Liver (tissue), 3 donors: ENCODE measurements around the gene ATAD3A.
"Not testable (repeated sequence)": the region's sequence is repeated elsewhere in the genome, so short reads cannot be mapped to it uniquely, and the experiment has no call there.

Experiments used
- FOXA1 ChIP-seq: IDR thresholded peaks from 2 replicates; pipeline ENCODE4 v1.6.1; 2016; ENCODE audit warnings: antibody characterized with exemption
- HNF4A ChIP-seq, 2 donors: conservative IDR thresholded peaks; 2 replicates each; pipeline ENCODE4 v1.6.1; 2016; ENCODE audit warnings: antibody characterized with exemption in 2 of 2, mild to moderate bottlenecking in 2 of 2
- JUND ChIP-seq, 2 donors: IDR thresholded peaks; 2 replicates each; pipeline ENCODE4 v1.6.1; 2016; ENCODE audit warnings: antibody characterized with exemption in 2 of 2
- NR2F2 ChIP-seq: IDR thresholded peaks from 2 replicates; pipeline ENCODE4 v1.6.1; 2016; ENCODE audit warnings: antibody characterized with exemption
- RXRA ChIP-seq, 2 donors: IDR thresholded peaks; 2 replicates each; pipeline ENCODE4 v1.6.1; 2017 to 2018; ENCODE audit warnings: antibody characterized with exemption in 2 of 2, mild to moderate bottlenecking in 1 of 2
- SP1 ChIP-seq: IDR thresholded peaks from 2 replicates; pipeline ENCODE4 v1.6.1; 2018; ENCODE audit warnings: antibody characterized with exemption, mild to moderate bottlenecking
- TAF1 ChIP-seq: conservative IDR thresholded peaks from 2 replicates; pipeline ENCODE4 v1.6.1; 2016; ENCODE audit warnings: antibody characterized with exemption, mild to moderate bottlenecking
- YY1 ChIP-seq: IDR thresholded peaks from 2 replicates; pipeline ENCODE4 v1.6.1; 2016; ENCODE audit warnings: antibody characterized with exemption, mild to moderate bottlenecking
- TF ChIP-seq, protein P1 (sequence below): fragments of 150-350 bp; IDR thresholded peaks from 2 replicates; pipeline ENCODE4 v1.5.1; 2017; ENCODE audit warnings: improper control_type of control experiment, low read depth, low read length; ENCODE audit not compliant: missing input control
- TF ChIP-seq, protein P2 (sequence below): IDR thresholded peaks from 2 replicates; pipeline ENCODE4 v1.6.1; 2016; ENCODE audit warnings: antibody characterized with exemption, mild to moderate bottlenecking
- TF ChIP-seq, protein P3 (sequence below): IDR thresholded peaks from 2 replicates; pipeline ENCODE4 v1.6.1; 2016; ENCODE audit warnings: antibody characterized with exemption
- TF ChIP-seq, protein P4 (sequence below): IDR thresholded peaks from 2 replicates; pipeline ENCODE4 v1.6.1; 2016; ENCODE audit warnings: antibody characterized with exemption
- TF ChIP-seq, protein P5 (sequence below): IDR thresholded peaks from 2 replicates; pipeline ENCODE4 v1.6.1; 2016; ENCODE audit warnings: antibody characterized with exemption
- donor health status: healthy.
- donor health status: healthy.

DNA sequence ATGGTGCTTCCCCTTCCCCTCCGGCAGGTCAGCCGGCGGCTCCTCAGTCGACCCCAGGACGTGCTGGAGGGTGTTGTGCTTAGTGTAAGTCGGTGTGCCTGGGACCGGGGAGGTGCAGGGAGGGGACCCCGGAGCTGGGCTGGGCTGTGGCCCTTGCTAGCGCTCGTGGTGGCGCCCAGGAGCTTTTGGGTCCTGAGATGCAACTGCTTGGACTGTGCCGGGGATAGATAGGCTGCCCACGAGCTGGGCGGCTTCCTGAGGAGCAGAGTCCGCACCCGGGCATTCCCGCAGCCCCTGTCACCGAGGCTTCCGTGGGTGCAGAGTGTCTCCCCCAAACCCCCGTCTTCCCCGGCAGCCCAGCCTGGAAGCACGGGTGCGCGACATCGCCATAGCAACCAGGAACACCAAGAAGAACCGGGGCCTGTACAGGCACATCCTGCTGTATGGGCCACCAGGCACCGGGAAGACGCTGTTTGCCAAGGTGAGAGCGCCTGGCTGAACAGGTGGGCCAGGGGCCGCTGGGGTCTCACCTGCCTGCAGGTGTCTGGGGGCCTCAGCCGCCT, 26.1 kb upstream of the ATAD3A start:
- TF ChIP-seq, protein P1, sequence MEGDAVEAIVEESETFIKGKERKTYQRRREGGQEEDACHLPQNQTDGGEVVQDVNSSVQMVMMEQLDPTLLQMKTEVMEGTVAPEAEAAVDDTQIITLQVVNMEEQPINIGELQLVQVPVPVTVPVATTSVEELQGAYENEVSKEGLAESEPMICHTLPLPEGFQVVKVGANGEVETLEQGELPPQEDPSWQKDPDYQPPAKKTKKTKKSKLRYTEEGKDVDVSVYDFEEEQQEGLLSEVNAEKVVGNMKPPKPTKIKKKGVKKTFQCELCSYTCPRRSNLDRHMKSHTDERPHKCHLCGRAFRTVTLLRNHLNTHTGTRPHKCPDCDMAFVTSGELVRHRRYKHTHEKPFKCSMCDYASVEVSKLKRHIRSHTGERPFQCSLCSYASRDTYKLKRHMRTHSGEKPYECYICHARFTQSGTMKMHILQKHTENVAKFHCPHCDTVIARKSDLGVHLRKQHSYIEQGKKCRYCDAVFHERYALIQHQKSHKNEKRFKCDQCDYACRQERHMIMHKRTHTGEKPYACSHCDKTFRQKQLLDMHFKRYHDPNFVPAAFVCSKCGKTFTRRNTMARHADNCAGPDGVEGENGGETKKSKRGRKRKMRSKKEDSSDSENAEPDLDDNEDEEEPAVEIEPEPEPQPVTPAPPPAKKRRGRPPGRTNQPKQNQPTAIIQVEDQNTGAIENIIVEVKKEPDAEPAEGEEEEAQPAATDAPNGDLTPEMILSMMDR: not testable (repeated sequence)
- TF ChIP-seq, protein P2, sequence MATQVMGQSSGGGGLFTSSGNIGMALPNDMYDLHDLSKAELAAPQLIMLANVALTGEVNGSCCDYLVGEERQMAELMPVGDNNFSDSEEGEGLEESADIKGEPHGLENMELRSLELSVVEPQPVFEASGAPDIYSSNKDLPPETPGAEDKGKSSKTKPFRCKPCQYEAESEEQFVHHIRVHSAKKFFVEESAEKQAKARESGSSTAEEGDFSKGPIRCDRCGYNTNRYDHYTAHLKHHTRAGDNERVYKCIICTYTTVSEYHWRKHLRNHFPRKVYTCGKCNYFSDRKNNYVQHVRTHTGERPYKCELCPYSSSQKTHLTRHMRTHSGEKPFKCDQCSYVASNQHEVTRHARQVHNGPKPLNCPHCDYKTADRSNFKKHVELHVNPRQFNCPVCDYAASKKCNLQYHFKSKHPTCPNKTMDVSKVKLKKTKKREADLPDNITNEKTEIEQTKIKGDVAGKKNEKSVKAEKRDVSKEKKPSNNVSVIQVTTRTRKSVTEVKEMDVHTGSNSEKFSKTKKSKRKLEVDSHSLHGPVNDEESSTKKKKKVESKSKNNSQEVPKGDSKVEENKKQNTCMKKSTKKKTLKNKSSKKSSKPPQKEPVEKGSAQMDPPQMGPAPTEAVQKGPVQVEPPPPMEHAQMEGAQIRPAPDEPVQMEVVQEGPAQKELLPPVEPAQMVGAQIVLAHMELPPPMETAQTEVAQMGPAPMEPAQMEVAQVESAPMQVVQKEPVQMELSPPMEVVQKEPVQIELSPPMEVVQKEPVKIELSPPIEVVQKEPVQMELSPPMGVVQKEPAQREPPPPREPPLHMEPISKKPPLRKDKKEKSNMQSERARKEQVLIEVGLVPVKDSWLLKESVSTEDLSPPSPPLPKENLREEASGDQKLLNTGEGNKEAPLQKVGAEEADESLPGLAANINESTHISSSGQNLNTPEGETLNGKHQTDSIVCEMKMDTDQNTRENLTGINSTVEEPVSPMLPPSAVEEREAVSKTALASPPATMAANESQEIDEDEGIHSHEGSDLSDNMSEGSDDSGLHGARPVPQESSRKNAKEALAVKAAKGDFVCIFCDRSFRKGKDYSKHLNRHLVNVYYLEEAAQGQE: not testable (repeated sequence)
- not testable (repeated sequence) for TF ChIP-seq NR2F2; YY1; TAF1; SP1; RXRA (IDR thresholded peaks at IDR 0.05); JUND (IDR thresholded peaks at IDR 0.05); HNF4A (conservative IDR thresholded peaks at IDR 0.05); FOXA1
- TF ChIP-seq, protein P3, sequence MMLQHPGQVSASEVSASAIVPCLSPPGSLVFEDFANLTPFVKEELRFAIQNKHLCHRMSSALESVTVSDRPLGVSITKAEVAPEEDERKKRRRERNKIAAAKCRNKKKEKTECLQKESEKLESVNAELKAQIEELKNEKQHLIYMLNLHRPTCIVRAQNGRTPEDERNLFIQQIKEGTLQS: not testable (repeated sequence)
- TF ChIP-seq, protein P4, sequence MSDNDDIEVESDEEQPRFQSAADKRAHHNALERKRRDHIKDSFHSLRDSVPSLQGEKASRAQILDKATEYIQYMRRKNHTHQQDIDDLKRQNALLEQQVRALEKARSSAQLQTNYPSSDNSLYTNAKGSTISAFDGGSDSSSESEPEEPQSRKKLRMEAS: not testable (repeated sequence)
- TF ChIP-seq, protein P5, sequence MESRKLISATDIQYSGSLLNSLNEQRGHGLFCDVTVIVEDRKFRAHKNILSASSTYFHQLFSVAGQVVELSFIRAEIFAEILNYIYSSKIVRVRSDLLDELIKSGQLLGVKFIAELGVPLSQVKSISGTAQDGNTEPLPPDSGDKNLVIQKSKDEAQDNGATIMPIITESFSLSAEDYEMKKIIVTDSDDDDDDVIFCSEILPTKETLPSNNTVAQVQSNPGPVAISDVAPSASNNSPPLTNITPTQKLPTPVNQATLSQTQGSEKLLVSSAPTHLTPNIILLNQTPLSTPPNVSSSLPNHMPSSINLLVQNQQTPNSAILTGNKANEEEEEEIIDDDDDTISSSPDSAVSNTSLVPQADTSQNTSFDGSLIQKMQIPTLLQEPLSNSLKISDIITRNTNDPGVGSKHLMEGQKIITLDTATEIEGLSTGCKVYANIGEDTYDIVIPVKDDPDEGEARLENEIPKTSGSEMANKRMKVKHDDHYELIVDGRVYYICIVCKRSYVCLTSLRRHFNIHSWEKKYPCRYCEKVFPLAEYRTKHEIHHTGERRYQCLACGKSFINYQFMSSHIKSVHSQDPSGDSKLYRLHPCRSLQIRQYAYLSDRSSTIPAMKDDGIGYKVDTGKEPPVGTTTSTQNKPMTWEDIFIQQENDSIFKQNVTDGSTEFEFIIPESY: not testable (repeated sequence)
